GM12874 (cell line): ENCODE measurements around the gene MYOF.

Experiments
- TF ChIP-seq, protein P1 (sequence below): IDR thresholded peaks from 2 replicates; pipeline ENCODE4 v1.5.1; 2011; ENCODE audit warnings: low read depth, mild to moderate bottlenecking, control low read depth, low read length, moderate library complexity; ENCODE audit not compliant: insufficient read depth

The MYOF gene

DNA sequence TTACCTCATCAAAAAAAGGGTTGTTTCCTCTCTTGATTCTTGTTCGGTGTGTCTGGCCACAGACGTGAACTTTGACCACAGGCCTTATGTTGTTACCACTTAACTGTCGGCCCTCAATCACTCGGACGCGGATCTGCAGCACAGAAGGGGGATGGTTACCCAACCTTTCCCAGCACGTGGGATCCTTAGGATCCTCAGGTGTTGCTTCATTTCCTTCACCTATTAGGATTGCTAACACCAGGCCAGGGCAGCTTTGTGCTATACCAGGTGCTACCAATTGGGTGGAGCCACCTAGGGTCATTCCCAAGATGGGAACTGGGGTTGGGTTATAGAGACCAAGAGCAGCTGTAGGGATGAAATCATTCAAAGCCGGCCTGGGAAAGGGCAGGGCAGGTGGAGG, 73.4 kb downstream of the MYOF start:
- TF ChIP-seq, protein P1, sequence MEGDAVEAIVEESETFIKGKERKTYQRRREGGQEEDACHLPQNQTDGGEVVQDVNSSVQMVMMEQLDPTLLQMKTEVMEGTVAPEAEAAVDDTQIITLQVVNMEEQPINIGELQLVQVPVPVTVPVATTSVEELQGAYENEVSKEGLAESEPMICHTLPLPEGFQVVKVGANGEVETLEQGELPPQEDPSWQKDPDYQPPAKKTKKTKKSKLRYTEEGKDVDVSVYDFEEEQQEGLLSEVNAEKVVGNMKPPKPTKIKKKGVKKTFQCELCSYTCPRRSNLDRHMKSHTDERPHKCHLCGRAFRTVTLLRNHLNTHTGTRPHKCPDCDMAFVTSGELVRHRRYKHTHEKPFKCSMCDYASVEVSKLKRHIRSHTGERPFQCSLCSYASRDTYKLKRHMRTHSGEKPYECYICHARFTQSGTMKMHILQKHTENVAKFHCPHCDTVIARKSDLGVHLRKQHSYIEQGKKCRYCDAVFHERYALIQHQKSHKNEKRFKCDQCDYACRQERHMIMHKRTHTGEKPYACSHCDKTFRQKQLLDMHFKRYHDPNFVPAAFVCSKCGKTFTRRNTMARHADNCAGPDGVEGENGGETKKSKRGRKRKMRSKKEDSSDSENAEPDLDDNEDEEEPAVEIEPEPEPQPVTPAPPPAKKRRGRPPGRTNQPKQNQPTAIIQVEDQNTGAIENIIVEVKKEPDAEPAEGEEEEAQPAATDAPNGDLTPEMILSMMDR, result no peak

- TF ChIP-seq, protein P1, result no peak
Observed at GRCh38 chr10:93406364-93407145, 75.6 kb downstream of the MYOF start.

DNA sequence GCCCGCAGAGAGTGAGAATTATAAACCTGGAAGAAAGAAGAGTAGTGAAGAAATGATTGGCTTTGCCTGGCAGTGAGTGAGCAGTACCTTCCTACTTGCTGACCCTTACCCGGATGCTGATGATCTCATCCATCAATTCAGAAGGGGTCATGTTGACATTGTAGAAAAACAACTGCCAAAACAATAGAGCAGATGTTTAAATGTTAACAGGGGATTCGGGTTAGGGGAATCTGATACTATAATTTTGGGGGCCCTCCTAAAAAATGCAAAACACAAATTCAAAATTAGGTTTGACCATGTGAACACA, 78.1 kb downstream of the MYOF start:
- TF ChIP-seq, protein P1, result no peak

- TF ChIP-seq, protein P1, result no peak
Observed at GRCh38 chr10:93403152-93404047, 78.7 kb downstream of the MYOF start.

DNA sequence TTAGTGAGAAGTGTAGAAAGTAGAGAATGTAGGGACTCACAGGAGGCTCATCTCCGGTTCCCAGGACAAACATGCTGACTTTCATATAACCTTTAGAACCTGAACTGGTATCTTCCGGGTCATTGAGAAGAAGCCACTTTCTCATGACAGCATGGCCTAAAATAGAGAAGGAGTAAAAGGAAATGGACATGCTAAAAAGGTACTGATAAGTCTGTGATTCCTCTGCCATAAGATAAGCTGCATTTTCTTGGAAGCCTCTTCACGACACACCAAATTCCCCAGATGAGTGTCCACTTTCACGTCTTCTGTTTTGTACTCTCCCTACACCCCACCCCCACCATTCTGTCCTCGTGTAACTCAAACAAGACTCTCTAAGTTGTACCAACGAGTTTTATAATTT, 79.9 kb downstream of the MYOF start:
- TF ChIP-seq, protein P1, result no peak

DNA sequence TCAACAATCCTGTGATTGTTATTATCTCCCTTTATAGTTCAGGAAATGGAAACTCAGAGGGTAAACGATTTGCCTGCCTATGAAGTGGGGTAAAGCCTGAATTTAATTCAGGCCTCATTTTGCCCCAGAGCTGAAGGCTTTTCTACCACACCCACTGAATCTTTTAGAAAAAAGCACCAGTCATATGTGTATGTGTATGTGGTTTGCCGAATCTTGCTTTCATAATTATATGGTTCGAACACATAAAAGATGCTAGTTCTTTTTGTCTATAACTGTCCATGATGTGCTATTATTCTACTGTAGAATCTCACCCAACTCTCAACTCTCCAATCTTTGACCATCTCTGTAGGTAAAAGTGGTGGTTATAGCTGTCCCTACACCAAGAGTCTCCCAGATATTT, 83.6 kb downstream of the MYOF start:
- TF ChIP-seq, protein P1, result no peak

GRCh38 chr10:93397020-93397419, 85.1 kb downstream of the MYOF start:
- TF ChIP-seq, protein P1, result no peak
